ENCODE data around the gene ZBTB14.

The ZBTB14 gene

DNA sequence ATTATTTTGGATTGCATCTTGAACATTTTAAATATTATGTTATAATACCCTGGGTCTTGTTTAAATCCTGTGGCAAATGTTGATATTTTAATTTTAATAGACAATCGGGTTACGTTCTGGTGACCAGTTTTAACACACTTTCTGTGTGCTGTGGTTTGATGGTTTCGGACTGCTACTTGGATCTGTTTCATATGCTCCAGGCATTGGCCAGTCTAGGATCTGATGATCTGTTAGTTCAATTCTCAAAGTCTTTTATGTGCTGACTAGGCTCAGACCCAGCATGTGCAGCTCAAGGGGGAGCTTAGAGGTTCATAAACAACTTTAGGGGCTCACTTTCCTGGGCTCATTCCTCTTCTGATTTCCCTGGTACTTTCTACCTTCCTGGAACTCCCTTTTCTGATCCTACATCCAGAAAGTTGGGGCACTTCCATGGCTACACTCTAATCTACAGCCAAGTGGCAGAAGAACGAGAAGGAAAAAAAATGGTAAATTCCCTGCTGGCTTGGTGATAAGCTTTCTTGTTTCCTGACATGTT is 5.0 kb upstream of the ZBTB14 start:
- in situ Hi-C loops (cut with HindIII; ENCODE audit: low sequenced_read_pairs) = no loop called here
- no peak for DNase-seq (ENCODE audit: low read depth, low spot score)
- TF ChIP-seq, protein P1, sequence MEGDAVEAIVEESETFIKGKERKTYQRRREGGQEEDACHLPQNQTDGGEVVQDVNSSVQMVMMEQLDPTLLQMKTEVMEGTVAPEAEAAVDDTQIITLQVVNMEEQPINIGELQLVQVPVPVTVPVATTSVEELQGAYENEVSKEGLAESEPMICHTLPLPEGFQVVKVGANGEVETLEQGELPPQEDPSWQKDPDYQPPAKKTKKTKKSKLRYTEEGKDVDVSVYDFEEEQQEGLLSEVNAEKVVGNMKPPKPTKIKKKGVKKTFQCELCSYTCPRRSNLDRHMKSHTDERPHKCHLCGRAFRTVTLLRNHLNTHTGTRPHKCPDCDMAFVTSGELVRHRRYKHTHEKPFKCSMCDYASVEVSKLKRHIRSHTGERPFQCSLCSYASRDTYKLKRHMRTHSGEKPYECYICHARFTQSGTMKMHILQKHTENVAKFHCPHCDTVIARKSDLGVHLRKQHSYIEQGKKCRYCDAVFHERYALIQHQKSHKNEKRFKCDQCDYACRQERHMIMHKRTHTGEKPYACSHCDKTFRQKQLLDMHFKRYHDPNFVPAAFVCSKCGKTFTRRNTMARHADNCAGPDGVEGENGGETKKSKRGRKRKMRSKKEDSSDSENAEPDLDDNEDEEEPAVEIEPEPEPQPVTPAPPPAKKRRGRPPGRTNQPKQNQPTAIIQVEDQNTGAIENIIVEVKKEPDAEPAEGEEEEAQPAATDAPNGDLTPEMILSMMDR (IDR thresholded peaks at IDR 0.05; ENCODE audit: low read depth, low read length) = no peak
- H3K4me3 ChIP-seq (ENCODE audit: low read depth, low read length) = no peak overlapping the region

DNA sequence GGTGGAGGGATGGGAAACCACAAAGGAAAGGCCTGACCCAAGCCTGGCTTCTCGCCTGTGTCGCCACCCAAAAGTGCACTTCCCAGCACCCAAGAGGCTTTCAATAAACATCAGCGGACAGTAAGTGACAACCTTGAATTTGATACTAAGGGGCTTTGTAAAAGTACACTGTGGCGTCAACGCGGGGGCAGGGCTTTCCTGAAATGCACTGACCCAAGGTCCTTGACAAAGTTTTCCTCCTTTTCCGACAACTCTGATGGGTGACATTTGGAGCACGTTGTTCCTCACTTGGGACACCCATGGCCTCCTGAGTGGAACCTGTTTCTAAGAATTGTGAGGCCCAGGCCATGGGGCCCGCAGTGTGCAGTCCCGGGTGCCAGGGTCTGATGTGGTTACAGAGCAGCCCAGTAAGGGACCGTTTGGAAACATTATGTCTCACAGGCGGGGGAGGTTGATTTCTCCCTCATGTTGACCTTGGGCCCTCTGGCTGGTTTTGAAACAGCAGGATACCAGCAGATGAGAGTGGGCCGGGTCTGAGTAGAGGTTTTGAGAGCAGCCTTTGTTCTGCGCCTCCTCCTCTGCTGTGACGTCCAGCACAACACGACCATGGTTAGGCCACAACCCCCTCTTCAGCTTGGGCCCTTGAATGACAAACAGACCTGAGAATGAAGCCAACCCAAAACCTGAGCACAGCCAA is 2.8 kb upstream of the ZBTB14 start:
- in situ Hi-C loops (cut with HindIII; ENCODE audit: low sequenced_read_pairs) = no loop called here
- DNase-seq (ENCODE audit: low read depth, low spot score) = peak; percentile 22
- TF ChIP-seq, protein P1 (IDR thresholded peaks at IDR 0.05; ENCODE audit: low read depth, low read length) = no peak
- no peak overlapping the region for H3K4me3 ChIP-seq (ENCODE audit: low read depth, low read length)

DNA sequence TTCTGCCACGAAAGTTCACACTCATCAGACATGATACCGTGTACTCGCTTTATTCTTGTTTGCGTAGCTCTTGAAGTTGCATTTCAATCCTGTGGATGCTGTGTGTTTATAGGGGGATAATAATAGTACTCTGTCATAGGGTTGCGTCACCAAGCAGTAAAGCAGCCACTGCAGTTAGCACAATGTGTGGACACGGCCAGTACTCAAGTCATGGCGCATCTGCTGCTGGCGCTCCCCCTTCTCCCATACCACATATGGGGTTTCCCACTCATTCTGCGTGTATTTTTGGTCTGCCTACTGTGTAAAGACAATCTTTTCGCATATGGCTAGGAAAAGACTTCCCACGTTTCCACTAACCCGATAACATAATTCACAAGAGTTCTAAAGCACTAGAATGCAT is 2.1 kb upstream of the ZBTB14 start:
- TF ChIP-seq, protein P1 (IDR thresholded peaks at IDR 0.05; ENCODE audit: low read depth, low read length) = no peak
- DNase-seq (ENCODE audit: low read depth, low spot score) = no peak
- in situ Hi-C loops (cut with HindIII; ENCODE audit: low sequenced_read_pairs) = no loop called here
- no peak overlapping the region for H3K4me3 ChIP-seq (ENCODE audit: low read depth, low read length)

DNA sequence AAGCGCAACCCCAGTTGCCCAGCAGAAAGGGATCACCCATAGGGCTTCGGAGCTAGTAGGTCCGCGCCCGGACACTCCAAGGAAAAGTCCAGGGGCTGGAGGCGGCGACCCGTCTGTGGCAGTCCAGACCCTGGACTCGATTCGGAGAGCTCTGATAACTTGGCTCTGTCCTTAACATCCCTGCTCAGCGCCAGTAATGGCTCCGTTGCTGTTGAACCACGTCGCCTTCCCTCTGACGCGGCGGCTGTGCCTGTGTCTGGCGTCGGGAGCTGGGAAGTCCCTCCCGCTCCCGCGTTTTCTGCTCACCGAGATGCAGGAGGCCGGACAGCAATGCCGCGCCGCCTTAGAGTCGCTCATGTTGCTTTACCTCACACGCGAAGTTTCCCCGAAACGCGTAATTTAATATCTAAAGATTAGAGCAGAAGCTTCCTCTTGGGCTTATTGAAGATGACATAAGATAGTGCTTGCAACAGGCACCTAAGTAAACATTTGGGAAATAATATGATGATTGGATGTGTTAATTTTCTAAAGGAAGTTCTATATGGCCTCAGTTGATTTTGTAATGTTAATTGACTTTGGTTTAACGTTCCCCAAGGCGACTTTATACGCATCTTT is 1.3 kb upstream of the ZBTB14 start:
- TF ChIP-seq, protein P1 (IDR thresholded peaks at IDR 0.05; ENCODE audit: low read depth, low read length) = no peak
- peak overlapping the region; percentile 67 for H3K4me3 ChIP-seq (ENCODE audit: low read depth, low read length)
- peak; percentile 89 for DNase-seq (ENCODE audit: low read depth, low spot score)
- in situ Hi-C loops (cut with HindIII; ENCODE audit: low sequenced_read_pairs) = no loop called here

DNA sequence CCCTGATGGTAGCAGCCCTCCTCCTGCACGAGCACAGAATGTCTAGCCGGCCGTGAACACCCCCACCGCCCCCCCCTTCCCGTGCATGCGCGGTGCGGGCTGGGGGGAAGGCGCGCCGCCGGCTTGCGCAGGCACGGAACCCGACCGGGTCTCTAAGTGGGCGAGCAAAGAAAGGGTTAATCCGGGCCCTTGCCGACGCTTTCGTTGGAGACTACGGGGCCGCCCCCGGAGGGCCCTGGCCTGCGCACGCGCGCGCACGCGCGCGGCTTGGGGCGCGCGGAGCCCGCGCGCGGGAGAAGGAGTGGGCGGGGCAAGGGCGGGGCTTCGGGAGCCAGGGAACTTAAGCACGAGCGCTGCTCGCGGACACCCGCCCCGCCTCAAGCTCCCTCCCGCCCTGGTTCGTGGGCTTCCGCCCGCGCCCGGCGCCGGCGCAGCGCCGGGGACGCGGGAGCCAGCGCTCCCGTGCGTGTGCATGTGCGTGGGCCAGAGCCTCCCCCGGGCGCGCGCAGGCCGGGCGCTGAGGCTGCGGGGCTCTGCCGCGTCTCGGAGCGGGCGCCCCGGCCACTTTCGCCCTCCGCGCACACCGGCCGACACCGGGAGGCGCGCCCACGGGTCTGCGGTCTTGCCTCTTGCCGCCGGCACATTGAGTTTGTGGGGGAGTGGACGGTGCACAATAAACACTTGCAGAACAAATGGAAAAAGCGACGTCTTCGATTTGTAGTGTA is 617 bp upstream of the ZBTB14 start:
- TF ChIP-seq, protein P1 (IDR thresholded peaks at IDR 0.05; ENCODE audit: low read depth, low read length) = no peak
- in situ Hi-C loops (cut with HindIII; ENCODE audit: low sequenced_read_pairs) = no loop called here
- H3K4me3 ChIP-seq (ENCODE audit: low read depth, low read length) = peak overlapping the region; percentile 67
- DNase-seq (ENCODE audit: low read depth, low spot score) = peak; percentile 98

DNA sequence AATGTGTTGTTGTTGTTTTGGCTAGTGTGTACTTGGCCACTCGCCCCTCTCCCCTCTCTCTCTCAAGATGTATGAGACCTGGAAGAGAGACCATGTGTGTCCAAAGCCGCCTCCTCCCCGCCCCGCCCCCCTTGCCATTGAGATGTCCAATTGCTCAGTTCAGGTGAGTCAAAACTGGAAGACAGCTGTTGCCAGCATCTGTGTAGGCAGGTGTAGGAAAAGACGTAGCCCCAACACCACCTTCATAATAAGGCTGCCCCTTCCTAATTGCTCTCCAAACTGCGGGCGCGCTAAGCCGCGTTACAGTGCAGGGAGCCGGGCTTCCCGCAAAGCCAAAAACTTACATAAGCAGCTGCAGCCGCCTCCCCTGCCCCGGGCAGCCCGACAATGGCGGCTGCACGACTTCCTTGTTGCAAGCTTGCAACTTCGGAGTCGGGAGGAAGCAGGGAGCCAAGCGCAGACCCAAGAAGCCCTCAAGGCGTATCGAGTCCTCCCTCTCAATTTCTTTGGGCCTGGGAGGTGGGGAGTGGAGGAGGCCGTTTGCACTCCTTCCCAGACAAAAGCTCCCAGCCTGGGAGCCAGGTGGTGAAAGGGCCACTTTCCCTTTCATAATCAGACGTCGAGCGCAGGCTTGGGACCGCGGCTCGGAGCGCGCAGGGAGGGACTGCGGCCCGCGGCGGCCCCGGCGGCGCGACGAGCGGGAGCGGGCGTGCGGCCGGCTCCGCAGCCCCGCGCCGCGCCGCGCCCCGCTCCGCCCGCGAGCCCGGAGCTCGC is 882 bp downstream of the ZBTB14 start:
- peak overlapping the region; percentile 81 for H3K4me3 ChIP-seq (ENCODE audit: low read depth, low read length)
- in situ Hi-C loops (cut with HindIII; ENCODE audit: low sequenced_read_pairs) = no loop called here
- peak; percentile 61 for DNase-seq (ENCODE audit: low read depth, low spot score)
- TF ChIP-seq, protein P1 (IDR thresholded peaks at IDR 0.05; ENCODE audit: low read depth, low read length) = no peak

All from astrocyte of the spinal cord (primary cell).